Caco-2 (cell line): ENCODE results near the gene MRGPRE. TPM values are rescaled to one million over a fixed set of nuclear protein-coding genes. Genes with fewer than 3 reads are reported as not detected.
"Not testable (repeated sequence)": the region's sequence is repeated elsewhere in the genome, so short reads cannot be mapped to it uniquely, and the experiment has no call there.

Experiments used
- Bru-seq: library from RNA; stranded (reverse); fragments of 400-500 nt; gene quantifications from one replicate; lab custom pipeline; 2021; lab: Mats Ljungman, UMichigan
- BruChase-seq, 2 experiments: library from RNA; stranded (reverse); fragments of 400-500 nt; gene quantifications; one replicate each; lab custom pipeline; 2021; lab: Mats Ljungman, UMichigan
- BruUV-seq: library from RNA; stranded (reverse); fragments of 400-500 nt; replicated peaks from 2 replicates; lab custom pipeline; 2021; lab: Mats Ljungman, UMichigan
- CTCF ChIA-PET: fragments of 300-600 bp; sonication (Branson Sonifier 250); formaldehyde crosslinking; loops from one replicate; lab custom pipeline; 2022; ENCODE audit warnings: antibody characterized with exemption; lab: Charles Lee
- POLR2A ChIA-PET: fragments of 300-600 bp; sonication (Branson Sonifier 250); formaldehyde crosslinking; loops from one replicate; lab custom pipeline; 2022; ENCODE audit warnings: antibody characterized with exemption; lab: Charles Lee
- DNase-seq, 2 experiments: peaks; one replicate each; pipeline versions ENCODE4 v3.0.0 to v3.0.0-alpha.2; 2020 to 2022
- H3K27me3 ChIP-seq: replicated peaks from 2 replicates; pipeline ENCODE4 v1.6.0; 2011; ENCODE audit warnings: low read length; ENCODE audit not compliant: control insufficient read depth, insufficient read depth
- H3K36me3 ChIP-seq: 2 replicates; pipeline ENCODE4 v1.5.1; 2011; ENCODE audit warnings: low read length; ENCODE audit not compliant: control insufficient read depth, insufficient read depth
- H3K4me1 ChIP-seq: fragments of 250-450 bp; sonication (Bioruptor Pico); 2 replicates; pipeline ENCODE4 v1.5.1; 2020; ENCODE audit warnings: mild to moderate bottlenecking
- H3K4me3 ChIP-seq: 2 replicates; pipeline ENCODE4 v1.5.1; 2011; ENCODE audit warnings: low read depth, mild to moderate bottlenecking, control low read depth, low read length
- H3K9me3 ChIP-seq: fragments of 250-450 bp; sonication (Bioruptor Pico); 2 replicates; pipeline ENCODE4 v1.5.1; 2020; ENCODE audit warnings: mild to moderate bottlenecking, moderate library complexity
- H3K27ac Mint-ChIP-seq: one replicate; pipeline ENCODE4 v1.8.0; 2022; ENCODE audit warnings: mixed read lengths; ENCODE audit not compliant: unreplicated experiment
- H3K27me3 Mint-ChIP-seq: one replicate; pipeline ENCODE4 v1.8.0; 2022; ENCODE audit warnings: mixed read lengths; ENCODE audit not compliant: insufficient read depth, unreplicated experiment
- H3K36me3 Mint-ChIP-seq: one replicate; pipeline ENCODE4 v1.8.0; 2022; ENCODE audit warnings: mild to moderate bottlenecking, mixed read lengths; ENCODE audit not compliant: insufficient read depth, unreplicated experiment
- H3K4me1 Mint-ChIP-seq: one replicate; pipeline ENCODE4 v1.8.0; 2022; ENCODE audit warnings: low read depth, mixed read lengths; ENCODE audit not compliant: unreplicated experiment
- H3K4me3 Mint-ChIP-seq: one replicate; pipeline ENCODE4 v1.8.0; 2022; ENCODE audit warnings: mild to moderate bottlenecking, moderate library complexity, mixed read lengths; ENCODE audit not compliant: unreplicated experiment
- H3K9me3 Mint-ChIP-seq: one replicate; pipeline ENCODE4 v1.8.0; 2022; ENCODE audit warnings: mixed read lengths; ENCODE audit not compliant: unreplicated experiment
- CTCF ChIP-seq, 2 experiments: fragments of 200-600 bp in 1 of 2; IDR thresholded peaks; 1 replicate in 1 of 2; 2 replicates in 1 of 2; pipeline versions ENCODE4 v1.5.1 to v1.8.0; 2011 to 2022; ENCODE audit warnings: antibody characterized with exemption in 1 of 2, control low read depth in 1 of 2, inconsistent platforms in 1 of 2, low read depth in 1 of 2, low read length in 1 of 2, mild to moderate bottlenecking in 1 of 2, moderate library complexity in 1 of 2; ENCODE audit not compliant: insufficient read depth in 1 of 2, severe bottlenecking in 1 of 2, unreplicated experiment in 1 of 2
- intact Hi-C: fragments of 100-400 bp; cut with micrococcal nuclease; formaldehyde crosslinking; loops from one replicate; pipeline ENCODE4 v1.10.0; 2022; ENCODE audit not compliant: unreplicated experiment
- long read RNA-seq: library from polyadenylated mRNA; stranded (forward); transcript quantifications from one replicate; pipeline ENCODE4 v2.0.0, GENCODE V29; 2022
- total RNA-seq: library from RNA; stranded (reverse); gene quantifications from 2 replicates; pipeline ENCODE4 v1.2.3, GENCODE V29; 2022

MRGPRE gene
- not detected in 2 replicates for total RNA-seq
- Bru-seq, nascent RNA, result not detected
- BruChase-seq, experiment 1, labeled RNA remaining after a 2-hour chase, result not detected
- BruChase-seq, experiment 2, labeled RNA remaining after a 6-hour chase, result not detected
- long read RNA-seq, result 0 reads

GRCh38 chr11:3231851-3232744 lies at the start of gene MRGPRE:
Gene MRGPRE, minus strand, starts transcription at chr11:3232417. Its CDS starts 3,618 bp downstream, at chr11:3228799.
- TF ChIP-seq CTCF (IDR thresholded peaks at IDR 0.05; ENCODE audit: insufficient read depth in 1 of 2, low read depth in 1 of 2, low read length in 1 of 2, severe bottlenecking in 1 of 2, unreplicated experiment in 1 of 2), result no peak

GRCh38 chr11:3281146-3281545 lies 48.9 kb upstream of the MRGPRE start:
- POLR2A ChIA-PET, intact Hi-C loops, H3K27me3 Mint-ChIP-seq, H3K4me1 ChIP-seq, BruUV-seq, H3K4me3 ChIP-seq, DNase-seq, H3K9me3 ChIP-seq, H3K9me3 Mint-ChIP-seq, H3K27ac Mint-ChIP-seq, H3K4me1 Mint-ChIP-seq, H3K27me3 ChIP-seq, CTCF ChIA-PET, H3K36me3 ChIP-seq, H3K4me3 Mint-ChIP-seq, H3K36me3 Mint-ChIP-seq: not testable (repeated sequence)

More at GRCh38 chr11:3231851-3232744, at the start of gene MRGPRE:
- no peaks in the 10 kb centered on the region for H3K36me3 Mint-ChIP-seq
- ChIA-PET POLR2A (no interaction called here), CTCF (no interaction called here)
- no TSS peak for BruUV-seq
- no peak within 1 kb of the TSS for H3K27ac Mint-ChIP-seq
- H3K27me3 Mint-ChIP-seq, result peaks cover 33% of the 10 kb centered on the region
- DNase-seq, result no peak
- intact Hi-C loops, result no loop called here
- no peaks in the 10 kb centered on the region for H3K4me1 ChIP-seq
- H3K36me3 ChIP-seq, result no peaks in the 10 kb centered on the region
- H3K4me3 ChIP-seq, result no peak within 1 kb of the TSS
- H3K4me1 Mint-ChIP-seq, result no peaks in the 10 kb centered on the region
- H3K27me3 ChIP-seq, result no peaks in the 10 kb centered on the region; the same call in none of the 2 replicates
- no peaks in the 10 kb centered on the region for H3K9me3 Mint-ChIP-seq
- H3K4me3 Mint-ChIP-seq, result no peak within 1 kb of the TSS
- no peaks in the 10 kb centered on the region for H3K9me3 ChIP-seq

- H3K36me3 ChIP-seq, H3K4me3 ChIP-seq, intact Hi-C loops, H3K4me1 Mint-ChIP-seq, BruUV-seq, H3K4me1 ChIP-seq, H3K27ac Mint-ChIP-seq, H3K27me3 Mint-ChIP-seq, DNase-seq, H3K27me3 ChIP-seq, H3K9me3 ChIP-seq, H3K36me3 Mint-ChIP-seq, CTCF ChIA-PET, POLR2A ChIA-PET, H3K4me3 Mint-ChIP-seq, H3K9me3 Mint-ChIP-seq: not testable (repeated sequence)
Measured at GRCh38 chr11:3280662-3281061, 48.4 kb upstream of the MRGPRE start.

GRCh38 chr11:3278922-3279321 lies 46.7 kb upstream of the MRGPRE start:
- not testable (repeated sequence) for H3K4me3 Mint-ChIP-seq, BruUV-seq, H3K36me3 Mint-ChIP-seq

GRCh38 chr11:3273629-3274028 lies 41.4 kb upstream of the MRGPRE start:
- H3K4me1 Mint-ChIP-seq, DNase-seq, H3K36me3 ChIP-seq, H3K9me3 ChIP-seq, H3K36me3 Mint-ChIP-seq, H3K4me3 ChIP-seq, POLR2A ChIA-PET, H3K9me3 Mint-ChIP-seq, BruUV-seq, H3K4me1 ChIP-seq, intact Hi-C loops, H3K27me3 ChIP-seq, H3K27ac Mint-ChIP-seq, H3K4me3 Mint-ChIP-seq, CTCF ChIA-PET, H3K27me3 Mint-ChIP-seq: not testable (repeated sequence)

More at GRCh38 chr11:3278922-3279321, 46.7 kb upstream of the MRGPRE start:
- H3K4me1 Mint-ChIP-seq, H3K9me3 Mint-ChIP-seq, H3K27me3 ChIP-seq, intact Hi-C loops, DNase-seq, POLR2A ChIA-PET, CTCF ChIA-PET, H3K9me3 ChIP-seq, H3K36me3 ChIP-seq, H3K27me3 Mint-ChIP-seq, H3K4me3 ChIP-seq, H3K4me1 ChIP-seq, H3K27ac Mint-ChIP-seq: not testable (repeated sequence)

GRCh38 chr11:3262548-3262947 lies 30.3 kb upstream of the MRGPRE start:
- CTCF ChIA-PET, H3K36me3 Mint-ChIP-seq: not testable (repeated sequence)

More at GRCh38 chr11:3262548-3262947, 30.3 kb upstream of the MRGPRE start:
- H3K4me1 ChIP-seq, POLR2A ChIA-PET, H3K4me3 Mint-ChIP-seq, intact Hi-C loops, H3K36me3 ChIP-seq, DNase-seq, BruUV-seq, H3K9me3 ChIP-seq, H3K27ac Mint-ChIP-seq, H3K4me1 Mint-ChIP-seq, H3K4me3 ChIP-seq, H3K27me3 ChIP-seq, H3K27me3 Mint-ChIP-seq, H3K9me3 Mint-ChIP-seq: not testable (repeated sequence)
